Endothelial cell of umbilical vein (primary cell): ENCODE data around the gene TP73. TPM values are rescaled to one million over a fixed set of nuclear protein-coding genes. Genes with fewer than 3 reads are reported as not detected.

Experiments used
- BruUV-seq: library from RNA; stranded (reverse); fragments of 400-500 nt; replicated peaks from 2 replicates; lab custom pipeline; 2021; lab: Mats Ljungman, UMichigan
- CTCF ChIA-PET: fragments of 300-600, 350-600 bp; sonication (Branson Sonifier 250); formaldehyde crosslinking; loops from one replicate; lab custom pipeline; 2021; ENCODE audit warnings: antibody characterized with exemption, inconsistent platforms; lab: Charles Lee
- POLR2A ChIA-PET: fragments of 300-600, 350-600 bp; sonication (Branson Sonifier 250); formaldehyde crosslinking; loops from one replicate; lab custom pipeline; 2021; ENCODE audit warnings: antibody characterized with exemption, inconsistent platforms; lab: Charles Lee
- DNase-seq: peaks from one replicate; pipeline ENCODE4 v3.0.0-alpha.2; 2011; ENCODE audit warnings: low read depth, low spot score
- FAIRE-seq: peaks from 2 replicates; lab custom pipeline; 2011; peaks lifted over from hg19 to GRCh38; lab: Jason Lieb, UNC
- H2AFZ ChIP-seq: 2 replicates; pipeline ENCODE4 v1.6.0; 2012; ENCODE audit warnings: low read depth, low read length, control low read depth, inconsistent platforms
- H3K27ac ChIP-seq: 2 replicates; pipeline ENCODE4 v1.5.1; 2011; ENCODE audit warnings: low read depth, mild to moderate bottlenecking, control low read depth, low read length, moderate library complexity; ENCODE audit not compliant: insufficient read depth
- H3K27me3 ChIP-seq, 2 experiments: 2 replicates each; pipeline versions ENCODE4 v1.6.0 to v1.6.1; 2011; ENCODE audit warnings: low read length in 2 of 2, mixed read lengths in 1 of 2; ENCODE audit not compliant: control insufficient read depth in 2 of 2, insufficient read depth in 2 of 2
- H3K36me3 ChIP-seq, 2 experiments: 2 replicates in 1 of 2; 3 replicates in 1 of 2; pipeline ENCODE4 v1.5.1; 2011; ENCODE audit warnings: low read length in 2 of 2, mild to moderate bottlenecking in 1 of 2, moderate library complexity in 1 of 2; ENCODE audit not compliant: control insufficient read depth in 2 of 2, insufficient read depth in 2 of 2; ENCODE audit errors: extremely low read depth in 1 of 2
- H3K4me1 ChIP-seq: 3 replicates; pipeline ENCODE4 v1.5.1; 2011; ENCODE audit warnings: mild to moderate bottlenecking, low read length; ENCODE audit not compliant: control insufficient read depth, insufficient read depth; ENCODE audit errors: extremely low read depth
- H3K4me2 ChIP-seq: 2 replicates; pipeline ENCODE4 v1.6.1; 2011; ENCODE audit warnings: low read length, control low read depth, mixed read lengths; ENCODE audit not compliant: insufficient read depth
- H3K4me3 ChIP-seq, 3 experiments: fragments of 200-600 bp in 1 of 3; sonication (generic), shearing (Covaris generic) in 1 of 3; replicated peaks in 1 of 3; 2 replicates each; pipeline ENCODE4 v1.5.1; 2011 to 2016; ENCODE audit warnings: control low read depth in 3 of 3, low read length in 3 of 3, mild to moderate bottlenecking in 2 of 3, inconsistent platforms in 1 of 3, low read depth in 1 of 3, moderate library complexity in 1 of 3; ENCODE audit not compliant: insufficient read depth in 1 of 3
- H3K79me2 ChIP-seq: 2 replicates; pipeline ENCODE4 v1.6.0; 2012; ENCODE audit warnings: low read length, inconsistent platforms; ENCODE audit not compliant: control insufficient read depth, insufficient read depth
- H3K9ac ChIP-seq: replicated peaks from 2 replicates; pipeline ENCODE3; 2011; ENCODE audit warnings: low read length, control low read depth; ENCODE audit not compliant: insufficient read depth; ENCODE audit errors: extremely low read depth
- H3K9me1 ChIP-seq: replicated peaks from 3 replicates; pipeline ENCODE4 v1.6.0; 2011; ENCODE audit warnings: mild to moderate bottlenecking, low read length; ENCODE audit not compliant: control insufficient read depth, insufficient read depth; ENCODE audit errors: extremely low read depth
- H3K9me3 ChIP-seq: replicated peaks from 2 replicates; pipeline ENCODE4 v1.5.1; 2012; ENCODE audit warnings: low read length, inconsistent platforms; ENCODE audit not compliant: control insufficient read depth, insufficient read depth
- H4K20me1 ChIP-seq: replicated peaks from 2 replicates; pipeline ENCODE3; 2011; ENCODE audit warnings: mild to moderate bottlenecking, low read length; ENCODE audit not compliant: control insufficient read depth, insufficient read depth; ENCODE audit errors: extremely low read depth
- CTCF ChIP-seq, 2 donors: IDR thresholded peaks; 1 replicate in 1 of 2; 2 replicates in 1 of 2; pipeline ENCODE4 v1.5.1; 2011; ENCODE audit warnings: low read length in 2 of 2, mild to moderate bottlenecking in 2 of 2, moderate library complexity in 2 of 2, control low read depth in 1 of 2, inconsistent platforms in 1 of 2, low read depth in 1 of 2; ENCODE audit not compliant: insufficient read depth in 1 of 2; ENCODE audit errors: extremely low read depth in 1 of 2
- EZH2 ChIP-seq: IDR thresholded peaks from 2 replicates; pipeline ENCODE4 v1.6.1; 2012; ENCODE audit warnings: borderline replicate concordance, low read depth, mild to moderate bottlenecking, moderate library complexity, low read length, inconsistent platforms; ENCODE audit not compliant: severe bottlenecking
- FOS ChIP-seq: IDR thresholded peaks from 2 replicates; pipeline ENCODE4 v1.6.1; 2011; ENCODE audit warnings: mild to moderate bottlenecking, low read length, moderate library complexity, borderline replicate concordance; ENCODE audit not compliant: insufficient read depth
- GATA2 ChIP-seq: IDR thresholded peaks from 2 replicates; pipeline ENCODE4 v1.7.0; 2011; ENCODE audit warnings: low read depth, mild to moderate bottlenecking, moderate library complexity, mixed read lengths, low read length; ENCODE audit not compliant: insufficient read length, insufficient read depth
- JUN ChIP-seq: IDR thresholded peaks from 2 replicates; pipeline ENCODE4 v1.6.1; 2011; ENCODE audit warnings: borderline replicate concordance, low read depth; ENCODE audit not compliant: insufficient read length, insufficient read depth
- MAX ChIP-seq: IDR thresholded peaks from 2 replicates; pipeline ENCODE4 v1.6.1; 2011; ENCODE audit not compliant: insufficient read depth, insufficient read length
- MYC ChIP-seq: IDR thresholded peaks from one replicate; pipeline ENCODE4 v1.6.1; 2011; ENCODE audit warnings: mild to moderate bottlenecking, low read depth, low read length
- POLR2A ChIP-seq: IDR thresholded peaks from 2 replicates; pipeline ENCODE4 v1.6.1; 2012; ENCODE audit warnings: low read depth, mild to moderate bottlenecking, control low read depth, low read length
- POLR2AphosphoS5 ChIP-seq: IDR thresholded peaks from 2 replicates; pipeline ENCODE4 v1.6.1; 2012; ENCODE audit warnings: low read depth, mild to moderate bottlenecking, control low read depth, low read length, moderate library complexity; ENCODE audit not compliant: insufficient read depth
- dilution Hi-C: fragments of 300-500 bp; cut with MboI; formaldehyde crosslinking; loops from one replicate; pipeline ENCODE4 v1.15.0; 2019; ENCODE audit warnings: low sequenced_read_pairs; ENCODE audit not compliant: extremely low pct_ligation_motif_present
- intact Hi-C: fragments of 100-400 bp; cut with micrococcal nuclease; formaldehyde crosslinking; loops from one replicate; pipeline ENCODE4 v1.10.0; 2022
- polyA plus RNA-seq, 4 experiments: library from polyadenylated mRNA; depleted of rRNA in 3 of 4; stranded (reverse) in 3 of 4; unstranded in 1 of 4; fragments of >200 nt; gene quantifications; 2 replicates each; pipeline versions ENCODE4 v1.2.1 to v1.2.3, GENCODE V29; 2011 to 2012; ENCODE audit warnings: missing spikeins in 1 of 4
- total RNA-seq: library from RNA; stranded (reverse); gene quantifications from 2 replicates; pipeline ENCODE4 v1.2.3, GENCODE V29; 2021

TP73 gene
- total and polyA plus RNA-seq, 2 donors (not counting 3 experiments of a cell fraction or from before 2014, with no cell fraction given) = 0.03 to 0.15 TPM

- Histone ChIP-seq H3K36me3 (no peaks in the 10 kb centered on the region), H3K4me3 (no peak overlapping the region), H2AFZ (no peak overlapping the region), H3K79me2 (no peaks in the 10 kb centered on the region), H3K4me2 (no peak overlapping the region), H3K4me1 (no peaks in the 10 kb centered on the region), H4K20me1 (no peaks in the 10 kb centered on the region), H3K9me1 (no peaks in the 10 kb centered on the region), H3K27me3 (peaks cover 0 to 4% of the 10 kb centered on the region in 2 experiments), H3K9ac (no peak overlapping the region), H3K9me3 (no peaks in the 10 kb centered on the region), H3K27ac (no peak overlapping the region)
- intact Hi-C loops (no loop called here), dilution Hi-C loops (no loop called here)
- no TSS peak for BruUV-seq
- TF ChIP-seq EZH2 = no peak
- TF ChIP-seq MAX = no peak
- no peak for TF ChIP-seq JUN
- no peak for TF ChIP-seq CTCF (IDR thresholded peaks at IDR 0.05; ENCODE audit: extremely low read depth in 1 of 2, insufficient read depth in 1 of 2, low read depth in 1 of 2, low read length in 2 of 2)
- no peak for TF ChIP-seq MYC
- TF ChIP-seq POLR2AphosphoS5 = no peak
- no peak for TF ChIP-seq POLR2A
- no peak for TF ChIP-seq GATA2
- TF ChIP-seq FOS = no peak
- POLR2A ChIA-PET = no interaction called here
- DNase-seq (no peak), FAIRE-seq (no peak)
- CTCF ChIA-PET = interaction anchor here (1.9 kb wide), 1 partner anchor 38 kb away, joined by 6 read pairs; no protein-coding TSS in a partner anchor
Observed at GRCh38 chr1:3762151-3762872, 110.0 kb downstream of the TP73 start.
